NCI-H146 (cell line): Measurements from ENCODE around the gene NHERF2.

Experiments
- DNase-seq: peaks from one replicate; lab custom pipeline; 2025; lab: John Stamatoyannopoulos, UW

Gene NHERF2

DNA sequence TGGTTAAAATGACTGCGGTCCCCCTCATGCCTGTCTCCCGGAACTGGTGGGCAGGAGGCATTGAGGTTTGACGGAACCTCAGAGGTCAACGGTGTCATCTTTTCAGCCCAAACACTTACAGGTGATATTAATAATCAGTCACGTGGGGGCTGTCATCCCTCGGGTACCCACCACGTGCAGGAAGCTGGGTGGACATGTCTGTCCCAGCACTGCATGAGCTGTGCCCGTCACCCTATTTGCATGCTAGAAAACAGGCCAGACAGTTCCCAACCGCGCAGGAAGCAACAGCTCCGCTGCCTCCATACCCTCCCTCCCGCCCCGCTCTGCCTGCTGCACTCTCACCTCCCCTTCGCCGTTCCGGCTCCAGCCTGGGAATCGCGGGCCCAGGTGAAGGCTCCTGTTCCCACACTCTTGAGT is 35.6 kb upstream of the NHERF2 start:
- DNase-seq: no peak

DNA sequence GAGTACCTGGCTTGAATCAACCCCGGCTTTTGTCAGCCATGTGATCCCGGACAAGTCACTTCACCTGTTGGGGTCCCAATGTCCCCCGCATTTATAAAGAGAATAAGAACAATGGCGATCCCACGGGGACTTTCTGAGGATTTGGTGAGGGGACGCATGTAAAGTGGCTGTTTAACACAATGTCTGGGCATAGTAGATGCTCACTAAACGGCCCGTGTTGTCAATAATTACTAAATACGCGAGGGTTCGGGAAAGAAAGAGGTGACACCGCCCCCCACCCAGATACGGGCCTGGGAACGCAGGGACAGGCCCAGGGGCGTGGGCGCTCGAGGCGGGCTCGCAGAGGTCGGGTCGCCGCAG is 35.1 kb upstream of the NHERF2 start:
- no peak for DNase-seq

GRCh38 chr16:1991948-1992703 is 34.6 kb upstream of the NHERF2 start:
- DNase-seq: no peak

GRCh38 chr16:1992704-1993317 is 33.9 kb upstream of the NHERF2 start:
- no peak for DNase-seq

DNA sequence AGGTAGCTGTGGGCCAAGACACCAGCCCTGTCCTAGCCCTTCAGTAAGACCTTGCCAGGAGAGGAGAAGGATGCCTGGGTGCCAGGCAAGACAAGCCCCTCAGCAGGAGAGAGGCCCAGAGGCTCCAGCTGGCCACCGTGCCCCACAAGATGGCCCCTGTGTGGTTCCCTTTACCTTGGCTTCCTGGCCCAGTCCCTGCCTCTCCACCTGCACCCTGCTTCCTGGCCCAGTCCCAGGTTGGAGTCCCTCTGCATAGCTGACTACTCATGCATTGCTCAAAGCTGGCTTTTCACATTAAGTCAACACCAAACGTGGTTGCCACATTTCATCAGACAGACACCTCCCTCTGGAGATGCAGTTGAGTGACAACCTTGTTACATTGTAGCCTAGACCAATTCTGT is 33.0 kb upstream of the NHERF2 start:
- DNase-seq: no peak

- DNase-seq: no peak
Observed at GRCh38 chr16:1997494-1998359, 29.0 kb upstream of the NHERF2 start.

GRCh38 chr16:1998360-1998835 is 28.3 kb upstream of the NHERF2 start:
- DNase-seq: no peak

GRCh38 chr16:1998852-1999801 is 27.6 kb upstream of the NHERF2 start:
- DNase-seq: no peak

DNA sequence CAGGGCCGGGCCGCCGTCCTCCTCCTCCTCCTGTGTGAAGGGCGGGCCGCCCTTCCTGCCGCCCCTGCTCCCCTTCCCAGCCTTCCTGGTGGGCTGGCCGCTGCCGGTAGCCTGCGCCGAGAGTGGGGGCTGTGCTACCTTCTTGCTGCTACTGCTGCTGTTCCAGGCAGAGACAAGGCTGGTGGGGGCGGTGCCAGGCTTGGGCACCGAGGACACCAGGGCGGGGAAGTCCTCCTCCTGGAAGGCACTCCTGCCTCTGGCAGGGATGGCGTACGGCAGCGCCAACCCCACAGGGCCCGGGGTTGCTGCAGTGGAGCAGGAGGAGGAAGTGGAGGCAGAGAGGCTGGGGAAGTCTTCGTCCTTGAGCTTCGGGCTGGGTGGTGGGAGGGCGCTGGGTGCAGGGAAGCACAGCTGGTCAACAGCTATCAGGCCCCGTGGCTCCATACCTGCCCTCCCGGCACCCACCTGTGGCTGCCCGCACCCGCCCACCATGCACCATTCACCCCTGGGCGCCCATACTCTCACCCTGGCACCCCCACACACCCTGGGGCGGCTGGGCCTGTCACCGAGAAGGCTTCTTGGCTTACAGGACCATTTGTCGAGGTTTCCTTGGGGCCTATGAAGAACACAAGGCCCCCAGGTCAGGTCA is 26.7 kb upstream of the NHERF2 start:
- no peak for DNase-seq

GRCh38 chr16:2001035-2001434 is 25.7 kb upstream of the NHERF2 start:
- no peak for DNase-seq

- DNase-seq: no peak
Observed at GRCh38 chr16:2001456-2002355, 25.0 kb upstream of the NHERF2 start.

DNA sequence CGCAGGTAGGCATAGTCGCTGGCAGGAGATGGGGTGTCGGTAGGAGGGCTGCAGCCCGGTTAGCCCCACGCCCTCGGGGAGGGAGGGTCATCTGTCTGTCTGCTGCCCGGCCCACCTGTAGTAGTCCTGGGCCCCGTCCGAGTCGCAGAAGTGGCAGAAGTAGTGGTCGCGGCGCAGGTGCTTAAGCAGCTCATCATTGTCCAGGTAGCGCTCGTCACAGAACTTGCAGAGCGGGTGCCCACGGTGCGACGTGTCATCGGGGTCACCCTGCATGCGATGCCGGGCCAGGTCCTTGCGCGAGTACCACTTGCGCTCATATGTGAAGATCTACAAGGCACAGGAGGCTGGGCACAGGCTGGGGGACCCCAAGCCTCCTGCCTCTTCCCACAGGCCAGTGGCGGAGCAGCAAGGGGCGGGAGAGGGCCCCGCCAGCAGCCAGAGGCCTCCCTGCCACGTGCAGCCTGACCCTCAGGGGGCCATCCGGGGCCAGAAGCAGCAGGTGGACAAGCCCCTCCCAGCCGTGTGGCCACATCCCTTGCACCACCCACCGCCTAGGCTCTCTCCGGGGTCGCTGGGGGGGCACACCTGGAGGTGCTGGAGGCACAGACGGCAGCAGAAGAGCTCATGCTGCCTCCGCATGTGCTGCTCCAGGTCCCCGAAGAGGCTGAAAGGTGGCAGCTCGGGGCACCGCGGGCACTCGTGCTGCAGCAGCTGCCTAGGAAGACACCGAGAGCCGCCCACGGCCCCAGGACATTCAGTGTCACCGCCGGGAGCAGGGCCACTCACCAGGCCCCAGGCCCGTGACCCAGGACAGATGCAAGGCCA is 24.1 kb upstream of the NHERF2 start:
- no peak for DNase-seq

- DNase-seq: no peak
Observed at GRCh38 chr16:2003231-2003826, 23.4 kb upstream of the NHERF2 start.

GRCh38 chr16:2003827-2004641 is 22.7 kb upstream of the NHERF2 start:
- peak; percentile 97 for DNase-seq

- no peak for DNase-seq
Observed at GRCh38 chr16:2004795-2005517, 21.7 kb upstream of the NHERF2 start.

DNA sequence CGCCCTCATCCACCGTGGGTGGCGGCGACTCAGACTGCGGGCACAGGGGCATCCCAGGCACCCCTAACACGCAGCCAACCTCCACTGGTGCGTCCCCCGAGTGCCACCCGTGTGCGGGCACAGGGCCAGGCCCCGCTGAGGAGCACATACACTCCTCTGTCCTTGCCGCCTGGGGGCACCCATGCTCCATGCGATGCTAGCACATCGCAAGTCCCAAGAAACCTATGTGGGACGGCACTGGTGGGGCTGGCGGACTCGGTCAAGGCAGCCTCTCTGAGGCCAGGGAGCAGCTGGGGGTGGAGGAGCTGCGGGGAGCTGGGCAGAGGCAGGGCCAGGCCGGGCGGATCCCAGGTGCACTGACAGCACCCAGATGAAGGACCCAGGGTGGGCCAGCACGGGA is 21.1 kb upstream of the NHERF2 start:
- DNase-seq: no peak

DNA sequence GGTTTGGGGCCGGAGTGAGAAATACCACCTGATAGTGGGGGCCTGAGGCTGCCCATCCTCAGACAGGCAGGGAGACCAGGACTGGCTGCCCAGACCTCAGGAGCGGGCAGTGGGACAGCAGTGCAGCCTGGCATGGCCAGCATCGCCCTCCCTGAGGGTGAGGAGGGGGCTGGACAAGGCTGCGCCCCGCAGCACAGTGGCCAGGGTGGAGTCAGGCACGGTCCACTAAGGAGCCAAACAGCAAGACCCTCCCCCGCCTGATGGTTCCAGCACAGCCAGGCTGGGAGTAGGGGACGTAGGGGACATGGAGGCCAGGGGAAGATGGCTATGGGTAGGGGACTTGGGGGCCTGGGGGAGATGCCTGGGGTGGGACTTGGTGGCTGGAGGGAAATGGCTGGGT is 20.4 kb upstream of the NHERF2 start:
- no peak for DNase-seq
